Parathyroid adenoma (tissue), 2 donors: ENCODE measurements around the gene IRGQ.

ENCODE experiments used
- H2AFZ ChIP-seq: fragments of 300-600 bp; sonication (generic); one replicate; pipeline ENCODE4 v1.7.0; 2017; ENCODE audit warnings: antibody characterized with exemption, mild to moderate bottlenecking
- H3K27ac ChIP-seq: fragments of 300-600 bp; sonication (generic); one replicate; pipeline ENCODE4 v1.7.0; 2017
- H3K27me3 ChIP-seq: fragments of 300-600 bp; sonication (generic); one replicate; pipeline ENCODE4 v1.7.0; 2017; ENCODE audit warnings: low read length; ENCODE audit not compliant: control insufficient read depth, insufficient read depth
- H3K36me3 ChIP-seq: fragments of 300-600 bp; sonication (generic); one replicate; pipeline ENCODE4 v1.7.0; 2017; ENCODE audit warnings: low read length; ENCODE audit not compliant: control insufficient read depth, insufficient read depth
- H3K4me1 ChIP-seq: fragments of 300-600 bp; sonication (generic); one replicate; pipeline ENCODE4 v1.7.0; 2017; ENCODE audit warnings: control low read depth
- H3K4me2 ChIP-seq: fragments of 300-600 bp; sonication (generic); one replicate; pipeline ENCODE4 v1.7.0; 2017; ENCODE audit warnings: low read length
- H3K4me3 ChIP-seq: fragments of 300-600 bp; sonication (generic); one replicate; pipeline ENCODE4 v1.7.0; 2017; ENCODE audit warnings: low read depth, low read length
- H3K79me2 ChIP-seq: fragments of 300-600 bp; sonication (generic); one replicate; pipeline ENCODE4 v1.7.0; 2017; ENCODE audit warnings: control low read depth
- H3K9ac ChIP-seq: fragments of 300-600 bp; sonication (generic); one replicate; pipeline ENCODE4 v1.7.0; 2017; ENCODE audit warnings: mild to moderate bottlenecking
- H3K9me3 ChIP-seq: fragments of 300-600 bp; sonication (generic); one replicate; pipeline ENCODE4 v1.7.0; 2017; ENCODE audit warnings: low read length; ENCODE audit not compliant: control insufficient read depth
- TF ChIP-seq, protein P1 (sequence below): fragments of 300-600 bp; sonication (generic); IDR thresholded peaks from one replicate; pipeline ENCODE4 v1.7.0; 2017; ENCODE audit warnings: antibody characterized with exemption, mild to moderate bottlenecking
- donor health status: primary hyperparathyroidism.

Gene IRGQ

DNA sequence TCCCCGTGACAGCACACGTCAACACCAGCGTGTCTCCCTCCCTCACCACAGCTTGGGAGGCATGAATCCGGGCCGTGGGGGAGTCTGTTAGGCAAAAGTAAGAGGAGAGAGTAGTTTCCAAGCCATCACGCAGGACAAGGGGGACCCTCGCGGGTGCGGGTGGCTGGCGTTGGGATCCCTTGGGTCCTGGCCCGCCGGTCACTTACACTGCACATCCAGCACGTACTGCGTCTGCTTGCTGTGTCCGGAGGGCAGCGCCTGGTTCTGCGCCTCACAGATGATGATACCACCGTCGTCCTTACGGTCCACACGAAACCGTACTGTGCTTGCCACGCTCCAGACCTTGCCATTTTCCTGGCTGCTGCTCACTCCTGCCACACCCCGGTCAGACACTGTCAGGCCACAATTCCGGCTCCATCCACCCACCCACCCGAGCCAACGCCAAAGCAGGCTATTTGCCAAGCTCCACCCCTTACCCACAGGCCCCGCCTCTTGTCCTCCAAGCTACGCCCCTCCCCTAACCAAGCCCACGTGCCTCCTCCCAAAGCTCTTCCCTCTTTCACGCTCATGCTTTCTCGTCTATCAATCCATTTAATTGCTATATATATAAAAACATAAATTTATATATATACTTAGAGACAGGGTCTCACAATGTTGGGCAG is 30.1 kb upstream of the IRGQ start:
- Histone ChIP-seq H3K4me1 (no peaks in the 10 kb centered on the region), H3K27me3 (no peaks in the 10 kb centered on the region), H3K27ac (no peak overlapping the region), H3K4me3 (no peak overlapping the region), H3K79me2 (peaks cover 15% of the 10 kb centered on the region), H2AFZ (no peak overlapping the region), H3K9me3 (no peaks in the 10 kb centered on the region), H3K9ac (no peak overlapping the region), H3K4me2 (no peak overlapping the region), H3K36me3 (no peaks in the 10 kb centered on the region)
- TF ChIP-seq, protein P1, sequence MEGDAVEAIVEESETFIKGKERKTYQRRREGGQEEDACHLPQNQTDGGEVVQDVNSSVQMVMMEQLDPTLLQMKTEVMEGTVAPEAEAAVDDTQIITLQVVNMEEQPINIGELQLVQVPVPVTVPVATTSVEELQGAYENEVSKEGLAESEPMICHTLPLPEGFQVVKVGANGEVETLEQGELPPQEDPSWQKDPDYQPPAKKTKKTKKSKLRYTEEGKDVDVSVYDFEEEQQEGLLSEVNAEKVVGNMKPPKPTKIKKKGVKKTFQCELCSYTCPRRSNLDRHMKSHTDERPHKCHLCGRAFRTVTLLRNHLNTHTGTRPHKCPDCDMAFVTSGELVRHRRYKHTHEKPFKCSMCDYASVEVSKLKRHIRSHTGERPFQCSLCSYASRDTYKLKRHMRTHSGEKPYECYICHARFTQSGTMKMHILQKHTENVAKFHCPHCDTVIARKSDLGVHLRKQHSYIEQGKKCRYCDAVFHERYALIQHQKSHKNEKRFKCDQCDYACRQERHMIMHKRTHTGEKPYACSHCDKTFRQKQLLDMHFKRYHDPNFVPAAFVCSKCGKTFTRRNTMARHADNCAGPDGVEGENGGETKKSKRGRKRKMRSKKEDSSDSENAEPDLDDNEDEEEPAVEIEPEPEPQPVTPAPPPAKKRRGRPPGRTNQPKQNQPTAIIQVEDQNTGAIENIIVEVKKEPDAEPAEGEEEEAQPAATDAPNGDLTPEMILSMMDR = no peak

- no peak overlapping the region for H2AFZ ChIP-seq
- no peaks in the 10 kb centered on the region for H3K27me3 ChIP-seq
- no peaks in the 10 kb centered on the region for H3K4me1 ChIP-seq
- TF ChIP-seq, protein P1 = no peak
- no peak overlapping the region for H3K4me3 ChIP-seq
- no peak overlapping the region for H3K27ac ChIP-seq
- no peaks in the 10 kb centered on the region for H3K36me3 ChIP-seq
- H3K4me2 ChIP-seq = no peak overlapping the region
- peaks cover 9% of the 10 kb centered on the region for H3K79me2 ChIP-seq
- H3K9ac ChIP-seq = no peak overlapping the region
- no peaks in the 10 kb centered on the region for H3K9me3 ChIP-seq
Measured at GRCh38 chr19:43624933-43625332, 29.0 kb upstream of the IRGQ start.

DNA sequence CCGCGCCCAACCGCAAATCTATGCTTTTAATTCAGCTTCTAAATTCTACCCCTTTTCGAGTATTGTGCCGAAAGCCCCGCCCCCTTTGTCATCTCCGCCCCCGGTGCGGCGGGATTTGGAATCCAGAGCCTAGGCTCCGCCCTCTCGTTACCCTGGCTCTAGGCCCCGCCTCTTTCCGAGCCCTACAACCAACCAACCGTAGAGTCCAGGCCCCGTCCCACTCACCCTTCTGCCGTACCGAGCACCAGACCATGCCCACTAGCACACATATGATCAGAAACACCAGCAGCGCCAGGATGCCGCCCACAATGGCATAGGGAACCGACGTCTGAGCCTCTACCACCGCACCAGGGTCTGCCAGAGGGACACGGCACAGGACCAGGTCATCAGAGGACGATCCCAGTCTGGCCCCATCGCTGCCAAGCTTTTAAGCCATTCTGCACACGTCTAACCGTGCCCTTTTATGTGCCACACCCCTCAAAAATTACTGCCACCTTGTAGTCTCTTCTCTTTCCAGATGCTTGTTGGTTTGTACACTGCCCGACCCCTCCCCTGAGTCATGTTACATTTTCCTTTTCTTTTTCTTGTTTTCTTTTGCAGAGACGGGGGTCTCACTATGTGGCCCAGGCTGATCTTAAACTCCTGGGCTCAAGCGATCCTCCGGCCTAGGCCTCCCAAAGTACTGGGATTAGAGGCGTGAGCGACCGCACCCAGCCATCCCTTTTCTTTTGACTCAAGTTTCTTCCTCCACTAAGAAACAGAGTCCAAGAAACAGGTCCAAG is 28.1 kb upstream of the IRGQ start:
- Histone ChIP-seq H3K9me3 (no peaks in the 10 kb centered on the region), H3K36me3 (no peaks in the 10 kb centered on the region), H3K4me1 (no peaks in the 10 kb centered on the region), H3K27me3 (no peaks in the 10 kb centered on the region), H3K27ac (no peak overlapping the region), H3K4me3 (no peak overlapping the region), H3K4me2 (no peak overlapping the region), H3K79me2 (peaks cover 6% of the 10 kb centered on the region), H3K9ac (no peak overlapping the region), H2AFZ (no peak overlapping the region)
- TF ChIP-seq, protein P1 = no peak

GRCh38 chr19:43622956-43623355 is 27.0 kb upstream of the IRGQ start:
- H3K4me3 ChIP-seq = no peak overlapping the region
- H3K9ac ChIP-seq = no peak overlapping the region
- peaks cover 11% of the 10 kb centered on the region for H3K79me2 ChIP-seq
- no peaks in the 10 kb centered on the region for H3K27me3 ChIP-seq
- H3K9me3 ChIP-seq = no peaks in the 10 kb centered on the region
- TF ChIP-seq, protein P1 = no peak
- peaks cover 3% of the 10 kb centered on the region for H3K4me1 ChIP-seq
- no peaks in the 10 kb centered on the region for H3K36me3 ChIP-seq
- no peak overlapping the region for H2AFZ ChIP-seq
- no peak overlapping the region for H3K4me2 ChIP-seq
- no peak overlapping the region for H3K27ac ChIP-seq
